H1 (cell line): Measurements from ENCODE around the gene SIN3B. TPM values are rescaled to one million over a fixed set of nuclear protein-coding genes. Genes with fewer than 3 reads are reported as not detected.
"Not testable (repeated sequence)": the region's sequence is repeated elsewhere in the genome, so short reads cannot be mapped to it uniquely, and the experiment has no call there.

ENCODE experiments used
- CTCF ChIA-PET: fragments of 300-600 bp; sonication (Branson Sonifier 250); formaldehyde crosslinking; loops from one replicate; lab custom pipeline; 2021; ENCODE audit not compliant: partially characterized antibody; lab: Charles Lee
- POLR2A ChIA-PET: fragments of 300-600 bp; sonication (Branson Sonifier 250); formaldehyde crosslinking; loops from one replicate; lab custom pipeline; 2021; ENCODE audit warnings: inconsistent platforms; ENCODE audit not compliant: partially characterized antibody; lab: Charles Lee
- DNase-seq, 2 experiments: peaks; one replicate each; pipeline versions ENCODE4 v3.0.0 to v3.0.0-alpha.2; 2010 to 2022; ENCODE audit warnings: low spot score in 2 of 2, low read depth in 1 of 2, mixed read lengths in 1 of 2
- FAIRE-seq: peaks from 2 replicates; lab custom pipeline; 2011; peaks lifted over from hg19 to GRCh38; lab: Jason Lieb, UNC
- H2AFZ ChIP-seq: 2 replicates; pipeline ENCODE4 v1.8.1; 2012; ENCODE audit warnings: low read length, inconsistent platforms
- H2AK5ac ChIP-seq: 2 replicates; pipeline ENCODE4 v1.6.1; 2013; ENCODE audit warnings: low read depth, low read length
- H2BK120ac ChIP-seq: replicated peaks from 2 replicates; pipeline ENCODE3; 2013; ENCODE audit warnings: low read depth, low read length, inconsistent platforms
- H2BK12ac ChIP-seq: 2 replicates; pipeline ENCODE4 v1.6.1; 2013; ENCODE audit warnings: low read depth, low read length
- H2BK15ac ChIP-seq: 2 replicates; pipeline ENCODE4 v1.6.1; 2013; ENCODE audit warnings: low read length
- H2BK20ac ChIP-seq: 2 replicates; pipeline ENCODE4 v1.6.1; 2013; ENCODE audit warnings: low read length
- H2BK5ac ChIP-seq: 2 replicates; pipeline ENCODE4 v1.6.1; 2013; ENCODE audit warnings: low read depth, low read length
- H3K14ac ChIP-seq: 2 replicates; pipeline ENCODE4 v1.6.1; 2013; ENCODE audit warnings: inconsistent platforms; ENCODE audit not compliant: insufficient read length
- H3K18ac ChIP-seq: 2 replicates; pipeline ENCODE4 v1.6.1; 2013; ENCODE audit warnings: low read length; ENCODE audit errors: extremely low read depth
- H3K23ac ChIP-seq: 2 replicates; pipeline ENCODE4 v1.6.1; 2013; ENCODE audit warnings: inconsistent platforms; ENCODE audit not compliant: insufficient read length
- H3K23me2 ChIP-seq: 2 replicates; pipeline ENCODE4 v1.6.1; 2013; ENCODE audit warnings: low read depth, low read length
- H3K27ac ChIP-seq: 2 replicates; pipeline ENCODE4 v1.6.1; 2011; ENCODE audit warnings: low read depth, low read length, inconsistent platforms
- H3K27me3 ChIP-seq, 4 experiments: replicated peaks in 1 of 4; 1 replicate in 1 of 4; 2 replicates in 3 of 4; pipeline versions ENCODE4 v1.6.1 to v1.8.1; 2011 to 2013; ENCODE audit warnings: low read length in 3 of 4, mild to moderate bottlenecking in 3 of 4, inconsistent platforms in 2 of 4, mixed read lengths in 2 of 4, moderate library complexity in 1 of 4; ENCODE audit not compliant: control insufficient read depth in 3 of 4, insufficient read depth in 3 of 4; ENCODE audit errors: extremely low read depth in 1 of 4
- H3K36me3 ChIP-seq, 4 experiments: 2 replicates each; pipeline versions ENCODE4 v1.6.1 to v1.8.1; 2011 to 2013; ENCODE audit warnings: mild to moderate bottlenecking in 4 of 4, low read length in 3 of 4, moderate library complexity in 2 of 4, control low read depth in 1 of 4, inconsistent platforms in 1 of 4; ENCODE audit not compliant: insufficient read depth in 4 of 4, control insufficient read depth in 2 of 4
- H3K4ac ChIP-seq: replicated peaks from 2 replicates; pipeline ENCODE3; 2013; ENCODE audit warnings: low read length, low read depth, mixed read lengths, inconsistent platforms; ENCODE audit not compliant: insufficient read length
- H3K4me1 ChIP-seq, 4 experiments: replicated peaks in 1 of 4; 1 replicate in 1 of 4; 2 replicates in 3 of 4; pipeline versions ENCODE4 v1.6.1 to v1.8.1; 2011 to 2013; ENCODE audit warnings: low read length in 3 of 4, inconsistent platforms in 2 of 4, mixed read lengths in 1 of 4; ENCODE audit not compliant: insufficient read depth in 4 of 4, control insufficient read depth in 3 of 4
- H3K4me2 ChIP-seq, 2 experiments: 2 replicates each; pipeline versions ENCODE4 v1.6.1 to v1.8.1; 2011 to 2013; ENCODE audit warnings: low read depth in 2 of 2, low read length in 2 of 2, control low read depth in 1 of 2, inconsistent platforms in 1 of 2, mild to moderate bottlenecking in 1 of 2; ENCODE audit not compliant: insufficient read depth in 1 of 2
- H3K4me3 ChIP-seq, 4 experiments: fragments of 200-600, 300-600 bp in 1 of 4; sonication (generic), shearing (Covaris generic), sonication (Bioruptor Twin) in 1 of 4; 2 replicates each; pipeline versions ENCODE4 v1.5.1 to v1.8.1; 2011 to 2016; ENCODE audit warnings: low read length in 4 of 4, low read depth in 3 of 4, control low read depth in 2 of 4, inconsistent platforms in 2 of 4, mild to moderate bottlenecking in 2 of 4, mixed read lengths in 1 of 4, moderate library complexity in 1 of 4; ENCODE audit not compliant: insufficient read depth in 2 of 4; ENCODE audit errors: extremely low read depth in 1 of 4
- H3K56ac ChIP-seq: replicated peaks from 2 replicates; pipeline ENCODE3; 2013; ENCODE audit warnings: low read depth, mild to moderate bottlenecking, mixed read lengths, low read length, inconsistent platforms; ENCODE audit not compliant: insufficient read length
- H3K79me1 ChIP-seq: 2 replicates; pipeline ENCODE4 v1.6.1; 2013; ENCODE audit warnings: low read depth, low read length, control low read depth
- H3K79me2 ChIP-seq, 2 experiments: 2 replicates each; pipeline versions ENCODE4 v1.6.1 to v1.8.1; 2012 to 2013; ENCODE audit warnings: low read length in 2 of 2, mild to moderate bottlenecking in 2 of 2, inconsistent platforms in 1 of 2; ENCODE audit not compliant: insufficient read depth in 2 of 2, control insufficient read depth in 1 of 2
- H3K9ac ChIP-seq, 4 experiments: replicated peaks in 1 of 4; 1 replicate in 1 of 4; 2 replicates in 3 of 4; pipeline versions ENCODE4 v1.6.1 to v1.8.1; 2011 to 2013; ENCODE audit warnings: low read depth in 3 of 4, low read length in 3 of 4, control low read depth in 2 of 4, mild to moderate bottlenecking in 2 of 4, moderate library complexity in 2 of 4, inconsistent platforms in 1 of 4; ENCODE audit errors: extremely low read depth in 1 of 4
- H3K9me3 ChIP-seq, 2 experiments: 2 replicates each; pipeline versions ENCODE4 v1.6.1 to v1.8.1; 2012 to 2013; ENCODE audit warnings: mild to moderate bottlenecking in 2 of 2, moderate library complexity in 2 of 2, control low read depth in 1 of 2, inconsistent platforms in 1 of 2, low read depth in 1 of 2, low read length in 1 of 2, mixed read lengths in 1 of 2; ENCODE audit not compliant: insufficient read depth in 2 of 2
- H4K20me1 ChIP-seq, 2 experiments: replicated peaks in 1 of 2; 2 replicates each; pipeline versions ENCODE3 to v1.8.1; 2011 to 2013; ENCODE audit warnings: inconsistent platforms in 2 of 2, low read length in 2 of 2, mild to moderate bottlenecking in 1 of 2; ENCODE audit not compliant: insufficient read depth in 2 of 2, control insufficient read depth in 1 of 2
- H4K5ac ChIP-seq: 2 replicates; pipeline ENCODE4 v1.6.1; 2013; ENCODE audit warnings: low read length, low read depth, mixed read lengths, inconsistent platforms; ENCODE audit not compliant: insufficient read length
- H4K8ac ChIP-seq: 2 replicates; pipeline ENCODE4 v1.8.0; 2013; ENCODE audit warnings: mild to moderate bottlenecking, moderate library complexity, low read length, inconsistent platforms; ENCODE audit not compliant: insufficient read depth; ENCODE audit errors: extremely low read depth
- H4K91ac ChIP-seq: replicated peaks from 2 replicates; pipeline ENCODE3; 2013; ENCODE audit warnings: low read length, mixed read lengths, inconsistent platforms; ENCODE audit not compliant: insufficient read length
- polyA plus RNA-seq, 7 experiments: library from polyadenylated mRNA; depleted of rRNA in 3 of 7; stranded (reverse) in 5 of 7; unstranded in 2 of 7; fragments of >200 nt in 5 of 7; fragments of 200-250 nt in 2 of 7; gene quantifications; 1 replicate in 5 of 7; 2 replicates in 1 of 7; 4 replicates in 1 of 7; pipeline versions ENCODE4 v1.2.1 to v1.2.3, GENCODE V29; 2011 to 2013; ENCODE audit warnings: missing spikeins in 2 of 7, mixed read lengths in 2 of 7
- total RNA-seq: library from RNA; stranded (reverse); fragmentation: NEBNext Ultra II Directional; extraction: Animal tissue kit (Norgen Biotek cat#: 25700); gene quantifications from 2 replicates; pipeline ENCODE4 v1.2.1, GENCODE V29; 2021

Gene SIN3B
- total and polyA plus RNA-seq, 2 of the 8 experiments (the other 6 are each of a cell fraction or from before 2014, with no cell fraction given), result 29.5 to 71.1 TPM

GRCh38 chr19:16874978-16875299, 45.7 kb downstream of the SIN3B start:
- H2AFZ ChIP-seq, FAIRE-seq, H3K4me3 ChIP-seq, H4K91ac ChIP-seq, H3K9ac ChIP-seq, H4K8ac ChIP-seq, CTCF ChIA-PET, H2BK120ac ChIP-seq, H3K27me3 ChIP-seq, H3K4ac ChIP-seq, H2AK5ac ChIP-seq, H3K23ac ChIP-seq, H4K5ac ChIP-seq, H2BK12ac ChIP-seq, H3K4me2 ChIP-seq, DNase-seq, H3K9me3 ChIP-seq, H3K4me1 ChIP-seq, POLR2A ChIA-PET, H3K14ac ChIP-seq, H3K23me2 ChIP-seq, H2BK5ac ChIP-seq, H2BK20ac ChIP-seq, H3K56ac ChIP-seq, H3K18ac ChIP-seq, H2BK15ac ChIP-seq: not testable (repeated sequence)
- peaks cover 0 to 16% of the 10 kb centered on the region in 2 experiments; a peak in 2 of 4 replicates for H3K79me2 ChIP-seq
- peak overlapping the region; percentile 40; the same call in 1 of the 2 replicates for H3K27ac ChIP-seq
- peaks cover 13% of the 10 kb centered on the region; the same call in 1 of the 2 replicates for H3K79me1 ChIP-seq
- H4K20me1 ChIP-seq, result peaks cover 0 to 11% of the 10 kb centered on the region in 2 experiments
- peaks cover 20 to 59% (median 47%) of the 10 kb centered on the region in 4 experiments for H3K36me3 ChIP-seq
